Measurements from ENCODE around the gene SGMS2.
"Not testable (repeated sequence)": the region's sequence is repeated elsewhere in the genome, so short reads cannot be mapped to it uniquely, and the experiment has no call there.

DNA sequence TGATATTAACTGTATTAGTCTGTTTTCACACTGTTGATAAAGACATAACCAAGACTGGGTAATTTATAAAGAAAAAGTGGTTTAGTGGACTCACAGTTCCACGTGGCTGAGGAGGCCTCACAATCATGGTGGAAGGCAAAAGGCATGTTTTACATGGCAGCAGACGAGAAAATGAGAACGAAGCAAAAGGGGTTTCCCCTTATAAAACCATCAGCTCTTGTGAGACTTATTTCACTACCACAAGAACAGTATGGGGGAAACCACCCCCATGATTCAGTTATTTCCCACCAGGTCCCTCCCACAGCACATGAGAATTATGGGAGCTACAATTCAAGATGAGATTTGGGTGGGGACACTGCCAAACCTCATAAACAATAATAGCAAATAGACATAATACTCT is 80.3 kb downstream of the SGMS2 start:
- TF ChIP-seq, protein P1, sequence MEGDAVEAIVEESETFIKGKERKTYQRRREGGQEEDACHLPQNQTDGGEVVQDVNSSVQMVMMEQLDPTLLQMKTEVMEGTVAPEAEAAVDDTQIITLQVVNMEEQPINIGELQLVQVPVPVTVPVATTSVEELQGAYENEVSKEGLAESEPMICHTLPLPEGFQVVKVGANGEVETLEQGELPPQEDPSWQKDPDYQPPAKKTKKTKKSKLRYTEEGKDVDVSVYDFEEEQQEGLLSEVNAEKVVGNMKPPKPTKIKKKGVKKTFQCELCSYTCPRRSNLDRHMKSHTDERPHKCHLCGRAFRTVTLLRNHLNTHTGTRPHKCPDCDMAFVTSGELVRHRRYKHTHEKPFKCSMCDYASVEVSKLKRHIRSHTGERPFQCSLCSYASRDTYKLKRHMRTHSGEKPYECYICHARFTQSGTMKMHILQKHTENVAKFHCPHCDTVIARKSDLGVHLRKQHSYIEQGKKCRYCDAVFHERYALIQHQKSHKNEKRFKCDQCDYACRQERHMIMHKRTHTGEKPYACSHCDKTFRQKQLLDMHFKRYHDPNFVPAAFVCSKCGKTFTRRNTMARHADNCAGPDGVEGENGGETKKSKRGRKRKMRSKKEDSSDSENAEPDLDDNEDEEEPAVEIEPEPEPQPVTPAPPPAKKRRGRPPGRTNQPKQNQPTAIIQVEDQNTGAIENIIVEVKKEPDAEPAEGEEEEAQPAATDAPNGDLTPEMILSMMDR (IDR thresholded peaks at IDR 0.05), result not testable (repeated sequence)
- TF ChIP-seq EP300 (IDR thresholded peaks at IDR 0.05); POLR2AphosphoS5 (IDR thresholded peaks at IDR 0.05); POLR2A (IDR thresholded peaks at IDR 0.05; ENCODE audit: low read depth): not testable (repeated sequence)
